ENCODE data around the gene MACROD2.

DNA sequence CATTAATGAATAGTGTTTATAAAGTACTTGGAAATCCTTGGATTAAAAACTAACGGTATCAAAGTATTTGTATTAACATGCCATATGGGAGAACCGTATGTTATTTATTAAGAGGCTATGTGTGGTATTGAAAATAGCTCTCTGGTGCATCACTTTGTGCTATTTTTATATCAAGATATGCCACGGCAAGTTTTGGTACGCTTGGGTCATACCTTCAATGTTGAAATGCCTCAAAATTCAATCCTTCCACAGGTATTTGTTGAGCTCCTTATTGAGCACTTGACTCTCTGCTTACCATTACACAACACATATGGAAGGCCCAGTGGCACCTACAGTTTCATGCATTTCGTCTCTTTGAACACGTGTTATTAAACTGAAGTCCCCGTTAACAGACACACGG is 1930.1 kb downstream of the MACROD2 start:
- TF ChIP-seq, protein P1, sequence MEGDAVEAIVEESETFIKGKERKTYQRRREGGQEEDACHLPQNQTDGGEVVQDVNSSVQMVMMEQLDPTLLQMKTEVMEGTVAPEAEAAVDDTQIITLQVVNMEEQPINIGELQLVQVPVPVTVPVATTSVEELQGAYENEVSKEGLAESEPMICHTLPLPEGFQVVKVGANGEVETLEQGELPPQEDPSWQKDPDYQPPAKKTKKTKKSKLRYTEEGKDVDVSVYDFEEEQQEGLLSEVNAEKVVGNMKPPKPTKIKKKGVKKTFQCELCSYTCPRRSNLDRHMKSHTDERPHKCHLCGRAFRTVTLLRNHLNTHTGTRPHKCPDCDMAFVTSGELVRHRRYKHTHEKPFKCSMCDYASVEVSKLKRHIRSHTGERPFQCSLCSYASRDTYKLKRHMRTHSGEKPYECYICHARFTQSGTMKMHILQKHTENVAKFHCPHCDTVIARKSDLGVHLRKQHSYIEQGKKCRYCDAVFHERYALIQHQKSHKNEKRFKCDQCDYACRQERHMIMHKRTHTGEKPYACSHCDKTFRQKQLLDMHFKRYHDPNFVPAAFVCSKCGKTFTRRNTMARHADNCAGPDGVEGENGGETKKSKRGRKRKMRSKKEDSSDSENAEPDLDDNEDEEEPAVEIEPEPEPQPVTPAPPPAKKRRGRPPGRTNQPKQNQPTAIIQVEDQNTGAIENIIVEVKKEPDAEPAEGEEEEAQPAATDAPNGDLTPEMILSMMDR (IDR thresholded peaks at IDR 0.05), result no peak
- no peak for TF ChIP-seq POLR2A (IDR thresholded peaks at IDR 0.05)
- no peak for TF ChIP-seq POLR2AphosphoS5 (IDR thresholded peaks at IDR 0.05)
